OCI-LY1 (cell line): ENCODE data around the gene SLC9A9.
A peak's percentile ranks its signal among the peaks of the same experiment; 100 is the strongest.

ENCODE experiments used
- H2AFZ ChIP-seq: fragments of 200-600 bp; sonication (generic), shearing (Covaris generic); 2 replicates; pipeline ENCODE4 v1.6.0; 2014; ENCODE audit warnings: antibody characterized with exemption, mild to moderate bottlenecking, low read length
- H3F3A ChIP-seq: fragments of 200-600 bp; sonication (generic), shearing (Covaris generic); 2 replicates; pipeline ENCODE4 v1.6.0; 2014; ENCODE audit warnings: mild to moderate bottlenecking, antibody characterized with exemption, low read length, moderate library complexity; ENCODE audit not compliant: insufficient read depth
- H3K27ac ChIP-seq: fragments of 200-600 bp; sonication (generic); 2 replicates; pipeline ENCODE4 v1.5.1; 2014; ENCODE audit warnings: low read length, mixed run types, mild to moderate bottlenecking, low read depth; ENCODE audit not compliant: poor library complexity, severe bottlenecking
- H3K27me3 ChIP-seq: fragments of 200-600 bp; sonication (generic); 2 replicates; pipeline ENCODE4 v1.6.0; 2014; ENCODE audit warnings: antibody characterized with exemption, mild to moderate bottlenecking, low read length, moderate library complexity; ENCODE audit not compliant: insufficient read depth
- H3K36me3 ChIP-seq: fragments of 200-600 bp; sonication (generic); 2 replicates; pipeline ENCODE4 v1.6.1; 2014; ENCODE audit warnings: mild to moderate bottlenecking, antibody characterized with exemption, low read length, moderate library complexity, mixed read lengths; ENCODE audit not compliant: insufficient read depth
- H3K4me1 ChIP-seq: fragments of 200-600 bp; sonication (generic); 2 replicates; pipeline ENCODE4 v1.5.1; 2014; ENCODE audit warnings: mild to moderate bottlenecking, low read length, moderate library complexity; ENCODE audit not compliant: insufficient read depth, severe bottlenecking
- H3K4me2 ChIP-seq: fragments of 200-600 bp; sonication (generic), shearing (Covaris generic); 2 replicates; pipeline ENCODE4 v1.6.1; 2014; ENCODE audit warnings: low read length
- H3K4me3 ChIP-seq: fragments of 200-600 bp; sonication (generic); 2 replicates; pipeline ENCODE4 v1.5.1; 2014; ENCODE audit warnings: low read length, low read depth, mild to moderate bottlenecking, mixed read lengths; ENCODE audit not compliant: poor library complexity, severe bottlenecking
- H3K79me2 ChIP-seq: fragments of 200-600 bp; shearing (Covaris generic); 2 replicates; pipeline ENCODE4 v1.6.1; 2016; ENCODE audit warnings: mixed run types, low read length, mixed read lengths; ENCODE audit not compliant: insufficient read depth
- H3K9ac ChIP-seq: fragments of 200-600 bp; sonication (generic), shearing (Covaris generic); 2 replicates; pipeline ENCODE4 v1.6.1; 2014; ENCODE audit warnings: mild to moderate bottlenecking, low read length, mixed read lengths
- H3K9me2 ChIP-seq: fragments of 200-600 bp; sonication (generic), shearing (Covaris generic); 2 replicates; pipeline ENCODE4 v1.6.1; 2014; ENCODE audit warnings: low read depth, mild to moderate bottlenecking, low read length, mixed read lengths
- H3K9me3 ChIP-seq: fragments of 200-600 bp; shearing (Covaris generic); 2 replicates; pipeline ENCODE4 v1.6.1; 2014; ENCODE audit warnings: low read length, mixed read lengths
- H4K20me1 ChIP-seq: fragments of 200-600 bp; sonication (generic), shearing (Covaris generic); 2 replicates; pipeline ENCODE4 v1.6.0; 2016; ENCODE audit warnings: mild to moderate bottlenecking, low read length; ENCODE audit not compliant: insufficient read depth
- EZH2 ChIP-seq: fragments of 200-600 bp; sonication (generic), shearing (Covaris generic); IDR thresholded peaks from 2 replicates; pipeline ENCODE4 v1.8.0; 2017; ENCODE audit warnings: borderline replicate concordance, mixed run types, mild to moderate bottlenecking, antibody characterized with exemption, low read length, moderate library complexity, mixed read lengths
- TF ChIP-seq, protein P1 (sequence below): fragments of 200-600 bp; sonication (generic), shearing (Covaris generic); IDR thresholded peaks from 2 replicates; pipeline ENCODE4 v1.5.1; 2017; ENCODE audit warnings: mild to moderate bottlenecking, antibody characterized with exemption, low read length, moderate library complexity, mixed read lengths

SLC9A9 gene

DNA sequence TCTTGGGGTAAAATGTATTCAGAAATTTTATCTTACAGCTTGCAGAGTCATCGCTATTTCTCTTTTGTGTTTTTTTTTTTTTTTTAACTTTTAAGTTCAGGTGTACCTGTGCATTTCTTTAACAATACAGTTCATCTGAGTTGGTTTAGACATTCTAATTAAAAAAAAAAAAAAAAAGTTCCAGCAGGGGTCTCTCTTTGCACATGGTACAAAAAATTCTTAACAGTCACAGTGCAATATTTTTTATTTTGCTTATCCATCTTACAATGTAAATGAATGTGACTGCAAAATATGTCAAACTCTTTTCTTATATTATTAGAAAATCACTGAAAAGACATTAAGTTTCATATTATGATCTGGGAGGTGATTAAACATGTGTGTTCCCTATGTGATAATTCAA lies 47.5 kb upstream of the SLC9A9 start:
- H3F3A ChIP-seq = no peaks in the 10 kb centered on the region
- no peak overlapping the region for H2AFZ ChIP-seq
- H4K20me1 ChIP-seq = no peaks in the 10 kb centered on the region
- H3K4me2 ChIP-seq = no peak overlapping the region
- no peaks in the 10 kb centered on the region for H3K4me1 ChIP-seq
- H3K9me2 ChIP-seq = no peaks in the 10 kb centered on the region
- TF ChIP-seq, protein P1, sequence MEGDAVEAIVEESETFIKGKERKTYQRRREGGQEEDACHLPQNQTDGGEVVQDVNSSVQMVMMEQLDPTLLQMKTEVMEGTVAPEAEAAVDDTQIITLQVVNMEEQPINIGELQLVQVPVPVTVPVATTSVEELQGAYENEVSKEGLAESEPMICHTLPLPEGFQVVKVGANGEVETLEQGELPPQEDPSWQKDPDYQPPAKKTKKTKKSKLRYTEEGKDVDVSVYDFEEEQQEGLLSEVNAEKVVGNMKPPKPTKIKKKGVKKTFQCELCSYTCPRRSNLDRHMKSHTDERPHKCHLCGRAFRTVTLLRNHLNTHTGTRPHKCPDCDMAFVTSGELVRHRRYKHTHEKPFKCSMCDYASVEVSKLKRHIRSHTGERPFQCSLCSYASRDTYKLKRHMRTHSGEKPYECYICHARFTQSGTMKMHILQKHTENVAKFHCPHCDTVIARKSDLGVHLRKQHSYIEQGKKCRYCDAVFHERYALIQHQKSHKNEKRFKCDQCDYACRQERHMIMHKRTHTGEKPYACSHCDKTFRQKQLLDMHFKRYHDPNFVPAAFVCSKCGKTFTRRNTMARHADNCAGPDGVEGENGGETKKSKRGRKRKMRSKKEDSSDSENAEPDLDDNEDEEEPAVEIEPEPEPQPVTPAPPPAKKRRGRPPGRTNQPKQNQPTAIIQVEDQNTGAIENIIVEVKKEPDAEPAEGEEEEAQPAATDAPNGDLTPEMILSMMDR = peak; percentile 50
- TF ChIP-seq EZH2 = no peak
- no peak overlapping the region for H3K4me3 ChIP-seq
- no peak overlapping the region for H3K9ac ChIP-seq
- no peaks in the 10 kb centered on the region for H3K36me3 ChIP-seq
- H3K27ac ChIP-seq = no peak overlapping the region
- no peaks in the 10 kb centered on the region for H3K27me3 ChIP-seq
- no peaks in the 10 kb centered on the region for H3K9me3 ChIP-seq
- H3K79me2 ChIP-seq = no peaks in the 10 kb centered on the region

DNA sequence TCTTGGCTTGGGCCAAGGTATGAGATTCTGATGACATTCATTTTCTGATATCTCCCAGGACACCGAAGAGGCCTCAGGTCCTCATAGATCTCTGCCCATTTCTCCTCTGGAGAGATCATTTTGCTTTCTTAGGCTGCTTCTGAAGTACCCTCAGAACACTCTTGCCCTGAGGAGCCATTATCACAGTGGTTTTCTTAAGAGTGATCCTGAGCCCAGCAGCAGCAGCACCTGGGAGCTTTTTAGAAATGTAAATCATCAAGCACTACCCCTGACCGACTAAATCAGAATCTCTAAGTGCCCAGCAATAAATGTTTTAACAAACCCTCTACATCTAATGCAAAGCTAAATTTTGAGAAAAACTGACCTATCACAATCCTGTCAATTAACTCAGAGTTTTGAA lies 40.6 kb upstream of the SLC9A9 start:
- Histone ChIP-seq H4K20me1 (no peaks in the 10 kb centered on the region), H3F3A (no peaks in the 10 kb centered on the region), H3K4me3 (no peak overlapping the region), H3K79me2 (no peaks in the 10 kb centered on the region), H3K4me1 (no peaks in the 10 kb centered on the region), H3K4me2 (no peak overlapping the region), H3K27ac (no peak overlapping the region), H2AFZ (no peak overlapping the region), H3K9me2 (no peaks in the 10 kb centered on the region), H3K9ac (no peak overlapping the region), H3K36me3 (no peaks in the 10 kb centered on the region), H3K9me3 (no peaks in the 10 kb centered on the region), H3K27me3 (no peaks in the 10 kb centered on the region)
- no peak for TF ChIP-seq EZH2
- TF ChIP-seq, protein P1 = no peak

GRCh38 chr3:143888166-143888565 lies 39.9 kb upstream of the SLC9A9 start:
- Histone ChIP-seq H2AFZ (no peak overlapping the region), H3K4me2 (no peak overlapping the region), H3F3A (no peaks in the 10 kb centered on the region), H3K4me1 (no peaks in the 10 kb centered on the region), H3K9me2 (no peaks in the 10 kb centered on the region), H3K27ac (no peak overlapping the region), H3K79me2 (no peaks in the 10 kb centered on the region), H3K36me3 (no peaks in the 10 kb centered on the region), H3K9me3 (no peaks in the 10 kb centered on the region), H3K9ac (no peak overlapping the region), H3K27me3 (no peaks in the 10 kb centered on the region), H3K4me3 (no peak overlapping the region), H4K20me1 (no peaks in the 10 kb centered on the region)
- TF ChIP-seq EZH2 = no peak
- TF ChIP-seq, protein P1 = no peak
